Activated naive CD4-positive, alpha-beta T cell treated with anti-CD3 and anti-CD28 coated beads, Interleukin-2, amount 10 ng/mL, durations not matched to agents 5 hours and 36 hours (primary cell): Measurements from ENCODE around the gene SLF2. TPM values are rescaled to one million over a fixed set of nuclear protein-coding genes. Genes with fewer than 3 reads are reported as not detected.

ENCODE experiments used
- microRNA-seq: library from miRNA; unstranded; fragments of <30 nt; microRNA quantifications from one replicate; pipeline ENCODE4 v1.2.0, GENCODE V29; 2022; ENCODE audit warnings: borderline microRNAs expressed, borderline replicate concordance
- total RNA-seq, 2 experiments: library from RNA; stranded (reverse); gene quantifications; one replicate each; pipeline ENCODE4 v1.2.3, GENCODE V29; 2021

The SLF2 gene
- 10 to 100 TPM; 34.3 to 35.7 TPM for total RNA-seq

GRCh38 chr10:100912605-100913469 is at the start of gene SLF2:
Gene SLF2, plus strand, starts transcription at chr10:100912963. Its CDS starts 148 bp downstream, at chr10:100913111.

GRCh38 chr10:100969187-100970075 is 56.7 kb downstream of the SLF2 start, which contains the start of gene SEMA4G:
Gene SEMA4G, plus strand, starts transcription at chr10:100969504. Its CDS starts 3,409 bp downstream, at chr10:100972913.

DNA sequence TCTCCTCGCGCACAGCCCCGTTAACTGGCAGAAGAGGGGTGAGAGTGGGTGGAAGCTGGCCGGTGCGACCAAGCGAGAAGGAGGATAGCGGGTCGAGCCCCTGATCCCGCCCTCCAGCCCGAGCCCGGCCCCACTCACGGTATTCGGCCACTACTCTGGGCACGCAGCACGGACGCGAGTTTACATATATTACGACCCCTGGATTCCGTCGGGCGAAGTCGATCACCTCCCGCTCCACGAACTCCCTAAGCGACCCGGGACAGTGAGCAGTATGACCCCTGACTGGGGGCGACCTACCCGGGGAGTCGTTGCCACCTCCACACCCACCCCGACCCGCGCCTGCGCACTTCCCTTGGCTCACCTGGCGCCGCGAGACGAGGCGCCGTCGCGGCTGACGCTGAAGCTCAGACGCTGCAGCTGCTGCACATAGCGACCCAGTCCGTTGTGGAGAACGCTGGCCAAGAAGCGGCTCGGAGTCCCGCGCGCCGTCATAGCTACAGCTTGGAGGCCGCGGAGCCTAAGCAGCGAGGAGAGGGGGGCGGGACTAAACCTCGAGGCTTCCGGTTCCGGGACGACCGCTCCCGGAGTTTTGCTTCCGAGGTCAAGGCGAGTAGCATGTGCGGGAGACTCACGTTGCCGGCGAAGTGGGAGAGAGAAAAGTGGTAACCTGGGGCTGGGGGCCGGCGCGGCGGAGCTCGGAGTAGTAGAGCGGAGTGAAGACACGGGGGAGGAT is 74.4 kb downstream of the SLF2 start, which contains the start of the genes MRPL43 and TWNK:
TSS of gene MRPL43 (minus strand) at position 546 of the 733 bp plus-strand sequence. CDS start at position 492, 54 bp downstream.
TSS of gene TWNK (plus strand) at position 592 of the 733 bp plus-strand sequence. CDS start 668 bp downstream, outside the sequence.

DNA sequence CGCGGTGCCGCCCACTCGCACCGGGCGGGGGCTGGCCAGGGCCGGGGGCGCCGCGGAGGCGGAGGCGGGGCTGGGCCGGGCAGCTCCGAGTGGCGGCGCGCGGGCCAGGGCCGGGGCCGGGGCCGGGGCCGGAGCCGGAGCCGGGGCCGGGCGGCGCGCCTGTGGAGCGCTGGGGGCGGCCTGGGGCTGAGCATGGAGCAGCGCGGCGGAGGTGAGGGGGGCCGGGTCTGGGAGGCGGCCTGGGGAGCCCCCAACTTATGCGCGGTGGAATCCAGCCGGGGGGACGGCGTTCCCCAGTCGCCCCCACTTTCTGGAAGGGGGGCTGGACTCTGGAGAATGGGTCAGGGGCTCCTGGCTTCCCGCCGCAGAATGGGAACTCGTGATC is 87.0 kb downstream of the SLF2 start, which contains the start of gene LZTS2:
TSS of gene LZTS2 (plus strand) at position 67 of the 385 bp plus-strand sequence. CDS start 2,731 bp downstream, outside the sequence.

Small RNAs within 50 kb of the gene (microRNA-seq; reads per million reads assigned to microRNA genes)
- gene MIR608: not detected

Other genes starting within 250 kb of the SLF2 start
- not detected for gene PAX2, start 167.4 kb upstream of the SLF2 start, total RNA-seq
- 1 to 10 TPM; 2.0 to 2.4 TPM for gene SEMA4G, start 56.5 kb downstream of the SLF2 start, total RNA-seq
- gene MRPL43, start 74.5 kb downstream of the SLF2 start, total RNA-seq: 10 to 100 TPM; 45.7 to 47.4 TPM
- gene TWNK, start 74.6 kb downstream of the SLF2 start, total RNA-seq: 10 to 100 TPM; 11.8 to 12.5 TPM
- 10 to 100 TPM; 23.9 to 24.0 TPM for gene LZTS2, start 86.8 kb downstream of the SLF2 start, total RNA-seq
- gene PDZD7, start 118.2 kb downstream of the SLF2 start, total RNA-seq: under 1 TPM; 0.72 to 0.81 TPM
- 10 to 100 TPM; 49.7 to 50.1 TPM for gene SFXN3, start 118.3 kb downstream of the SLF2 start, total RNA-seq
- gene KAZALD1, start 149.0 kb downstream of the SLF2 start, total RNA-seq: under 1 TPM; 0.48 to 0.96 TPM
- not detected for gene TLX1, start 218.3 kb downstream of the SLF2 start, total RNA-seq